ENCODE data around the gene RALGAPB. TPM values are rescaled to one million over a fixed set of nuclear protein-coding genes. Genes with fewer than 3 reads are reported as not detected.

The RALGAPB gene
- total RNA-seq, 2 experiments from 2014 or later = 19.0 to 42.9 TPM

DNA sequence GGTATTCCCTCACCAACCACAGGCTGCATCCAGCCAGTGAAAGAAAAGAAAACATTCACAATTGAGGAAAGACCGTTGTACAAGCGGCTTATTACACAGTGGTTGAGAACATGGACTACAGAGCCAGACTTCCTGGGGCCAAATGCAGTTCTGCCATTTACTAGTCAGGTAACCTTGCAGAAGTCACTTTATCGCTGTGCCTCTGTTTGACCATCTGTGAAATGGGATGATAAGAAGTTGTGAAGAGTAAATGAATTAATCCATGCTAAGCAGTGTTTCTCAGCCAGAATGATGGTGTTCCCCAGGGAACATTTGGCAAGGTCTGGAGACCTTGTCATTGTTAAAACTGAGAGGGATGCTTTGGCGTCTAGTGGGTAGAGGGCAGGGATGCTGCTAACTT, 143.8 kb downstream of the RALGAPB start:
- Histone ChIP-seq H3K79me2 (ENCODE audit: insufficient read depth, low read depth, low read length) (no peaks in the 10 kb centered on the region), H3K4me1 (ENCODE audit: insufficient read depth, low read length, poor library complexity, severe bottlenecking) (no peaks in the 10 kb centered on the region), H2AFZ (ENCODE audit: low read length) (no peak overlapping the region), H3K9me2 (ENCODE audit: insufficient read depth, low read length) (no peaks in the 10 kb centered on the region), H3K36me3 (ENCODE audit: insufficient read depth, low read length) (no peaks in the 10 kb centered on the region), H3K4me3 (ENCODE audit: low read depth, low read length, poor library complexity, severe bottlenecking) (no peak overlapping the region), H3K4me2 (ENCODE audit: low read length) (no peak overlapping the region), H3K27ac (ENCODE audit: low read depth, low read length, poor library complexity, severe bottlenecking) (no peak overlapping the region), H3K9me3 (ENCODE audit: low read length) (no peaks in the 10 kb centered on the region), H4K20me1 (ENCODE audit: insufficient read depth, low read length) (no peaks in the 10 kb centered on the region)
- intact Hi-C loops (cut with micrococcal nuclease; ENCODE audit: unreplicated experiment) = no loop called here
- no peak for TF ChIP-seq EZH2phosphoT487 (IDR thresholded peaks at IDR 0.05; ENCODE audit: borderline replicate concordance, low read depth, low read length)
- TF ChIP-seq CTCF (conservative IDR thresholded peaks at IDR 0.05; ENCODE audit: low read length) = no peak
- CTCF ChIA-PET (ENCODE audit: unreplicated experiment) = no interaction called here
- POLR2A ChIA-PET = no interaction called here
- no peak for DNase-seq (ENCODE audit: low spot score)
- BruUV-seq (replicated peaks) = no TSS peak

- Histone ChIP-seq H3K9me3 (ENCODE audit: low read length) (no peaks in the 10 kb centered on the region), H3K79me2 (ENCODE audit: insufficient read depth, low read depth, low read length) (no peaks in the 10 kb centered on the region), H3K36me3 (ENCODE audit: insufficient read depth, low read length) (no peaks in the 10 kb centered on the region), H3K9me2 (ENCODE audit: insufficient read depth, low read length) (no peaks in the 10 kb centered on the region), H4K20me1 (ENCODE audit: insufficient read depth, low read length) (no peaks in the 10 kb centered on the region), H2AFZ (ENCODE audit: low read length) (no peak overlapping the region), H3K4me1 (ENCODE audit: insufficient read depth, low read length, poor library complexity, severe bottlenecking) (no peaks in the 10 kb centered on the region), H3K4me3 (ENCODE audit: low read depth, low read length, poor library complexity, severe bottlenecking) (no peak overlapping the region), H3K27ac (ENCODE audit: low read depth, low read length, poor library complexity, severe bottlenecking) (no peak overlapping the region), H3K4me2 (ENCODE audit: low read length) (no peak overlapping the region)
- ChIA-PET POLR2A (interaction anchor here (0.7 kb wide), 1 partner anchor 126 kb away, joined by 4 read pairs; no protein-coding TSS in a partner anchor), CTCF (ENCODE audit: unreplicated experiment) (no interaction called here)
- DNase-seq (ENCODE audit: low spot score) = no peak
- BruUV-seq (replicated peaks) = no TSS peak
- intact Hi-C loops (cut with micrococcal nuclease; ENCODE audit: unreplicated experiment) = no loop called here
- TF ChIP-seq CTCF (conservative IDR thresholded peaks at IDR 0.05; ENCODE audit: low read length) (no peak), EZH2phosphoT487 (IDR thresholded peaks at IDR 0.05; ENCODE audit: borderline replicate concordance, low read depth, low read length) (no peak)
Observed at GRCh38 chr20:38617011-38617829, 144.6 kb downstream of the RALGAPB start.

GRCh38 chr20:38617830-38618196, 145.2 kb downstream of the RALGAPB start:
- no peaks in the 10 kb centered on the region for H3K9me3 ChIP-seq (ENCODE audit: low read length)
- no peaks in the 10 kb centered on the region for H3K9me2 ChIP-seq (ENCODE audit: insufficient read depth, low read length)
- ChIA-PET POLR2A (interaction anchor here (0.7 kb wide), 1 partner anchor 127 kb away, joined by 4 read pairs; no protein-coding TSS in a partner anchor), CTCF (ENCODE audit: unreplicated experiment) (no interaction called here)
- intact Hi-C loops (cut with micrococcal nuclease; ENCODE audit: unreplicated experiment) = no loop called here
- DNase-seq (ENCODE audit: low spot score) = no peak
- H3K36me3 ChIP-seq (ENCODE audit: insufficient read depth, low read length) = no peaks in the 10 kb centered on the region
- no peak overlapping the region for H3K4me2 ChIP-seq (ENCODE audit: low read length)
- H2AFZ ChIP-seq (ENCODE audit: low read length) = no peak overlapping the region
- no peaks in the 10 kb centered on the region for H3K4me1 ChIP-seq (ENCODE audit: insufficient read depth, low read length, poor library complexity, severe bottlenecking)
- H3K4me3 ChIP-seq (ENCODE audit: low read depth, low read length, poor library complexity, severe bottlenecking) = no peak overlapping the region
- TF ChIP-seq CTCF (conservative IDR thresholded peaks at IDR 0.05; ENCODE audit: low read length) (no peak), EZH2phosphoT487 (IDR thresholded peaks at IDR 0.05; ENCODE audit: borderline replicate concordance, low read depth, low read length) (no peak)
- no peak overlapping the region for H3K27ac ChIP-seq (ENCODE audit: low read depth, low read length, poor library complexity, severe bottlenecking)
- H4K20me1 ChIP-seq (ENCODE audit: insufficient read depth, low read length) = no peaks in the 10 kb centered on the region
- no TSS peak for BruUV-seq (replicated peaks)
- H3K79me2 ChIP-seq (ENCODE audit: insufficient read depth, low read depth, low read length) = no peaks in the 10 kb centered on the region
